ENCODE results near the gene PAPSS2.

- TF ChIP-seq CTCF (conservative IDR thresholded peaks at IDR 0.05) (no peak), ZFX (IDR thresholded peaks at IDR 0.05) (no peak)
These were observed 123.0 kb downstream of the PAPSS2 start for GRCh38 chr10:87782721-87783120.
